GM12892 (cell line): ENCODE results near the gene LYPD6B.

Experiments
- DNase-seq: peaks from one replicate; pipeline ENCODE4 v3.0.0; 2011; ENCODE audit not compliant: insufficient read length
- FAIRE-seq: peaks from 2 replicates; lab custom pipeline; 2011; peaks lifted over from hg19 to GRCh38; lab: Jason Lieb, UNC
- POLR2A ChIP-seq: IDR thresholded peaks from 2 replicates; pipeline ENCODE4 v1.6.1; 2011; ENCODE audit warnings: low read depth, low read length, control low read depth
- POLR2AphosphoS5 ChIP-seq: IDR thresholded peaks from 2 replicates; pipeline ENCODE4 v1.6.1; 2011; ENCODE audit warnings: low read depth, low read length, control low read depth
- TAF1 ChIP-seq: IDR thresholded peaks from 2 replicates; pipeline ENCODE4 v1.6.1; 2011; ENCODE audit warnings: low read depth, mild to moderate bottlenecking, control low read depth, low read length, borderline replicate concordance

The LYPD6B gene

GRCh38 chr2:149145314-149146295 lies 107.1 kb downstream of the LYPD6B start:
- TF ChIP-seq POLR2A (no peak), POLR2AphosphoS5 (no peak), TAF1 (no peak)
- no peak for DNase-seq
- FAIRE-seq: no peak

- DNase-seq (no peak), FAIRE-seq (no peak)
- no peak for TF ChIP-seq POLR2AphosphoS5
- TF ChIP-seq TAF1: no peak
- TF ChIP-seq POLR2A: no peak
Observed at GRCh38 chr2:149146876-149147275, 108.4 kb downstream of the LYPD6B start.

- DNase-seq (no peak), FAIRE-seq (no peak)
- TF ChIP-seq POLR2AphosphoS5 (no peak), POLR2A (no peak), TAF1 (no peak)
Observed at GRCh38 chr2:149148194-149149006, 109.9 kb downstream of the LYPD6B start.

- DNase-seq (no peak), FAIRE-seq (no peak)
- TF ChIP-seq POLR2A (no peak), TAF1 (no peak), POLR2AphosphoS5 (no peak)
Observed at GRCh38 chr2:149149007-149149297, 110.5 kb downstream of the LYPD6B start.

GRCh38 chr2:149152469-149152953 lies 114.0 kb downstream of the LYPD6B start:
- TF ChIP-seq POLR2A: no peak
- TF ChIP-seq POLR2AphosphoS5: no peak
- no peak for TF ChIP-seq TAF1
- no peak for FAIRE-seq
- DNase-seq: no peak

- FAIRE-seq: no peak
- DNase-seq: no peak
- no peak for TF ChIP-seq POLR2AphosphoS5
- no peak for TF ChIP-seq POLR2A
- TF ChIP-seq TAF1: no peak
Observed at GRCh38 chr2:149155196-149155969, 116.9 kb downstream of the LYPD6B start.

- DNase-seq: no peak
- TF ChIP-seq POLR2AphosphoS5: no peak
- TF ChIP-seq POLR2A: no peak
- no peak for TF ChIP-seq TAF1
- FAIRE-seq: no peak
Observed at GRCh38 chr2:149155988-149156387, 117.5 kb downstream of the LYPD6B start.

GRCh38 chr2:149156971-149157740 lies 118.7 kb downstream of the LYPD6B start:
- DNase-seq: no peak
- no peak for FAIRE-seq
- TF ChIP-seq TAF1: no peak

GRCh38 chr2:149158957-149159356 lies 120.5 kb downstream of the LYPD6B start:
- no peak for TF ChIP-seq POLR2A
- no peak for TF ChIP-seq TAF1
- TF ChIP-seq POLR2AphosphoS5: no peak
- no peak for FAIRE-seq

GRCh38 chr2:149160195-149160594 lies 121.7 kb downstream of the LYPD6B start:
- TF ChIP-seq POLR2A (no peak), POLR2AphosphoS5 (no peak), TAF1 (no peak)
- FAIRE-seq (no peak), DNase-seq (no peak)

More at GRCh38 chr2:149158957-149159356, 120.5 kb downstream of the LYPD6B start:
- no peak for DNase-seq
